ENCODE data around the gene ENOX2.
"Not testable (repeated sequence)": the region's sequence is repeated elsewhere in the genome, so short reads cannot be mapped to it uniquely, and the experiment has no call there.

The ENOX2 gene

GRCh38 chrX:130741151-130741550 lies 161.9 kb downstream of the ENOX2 start:
- no peak for DNase-seq

GRCh38 chrX:130738638-130739195 lies 164.3 kb downstream of the ENOX2 start:
- no peak for DNase-seq

GRCh38 chrX:130734713-130735112 lies 168.3 kb downstream of the ENOX2 start:
- DNase-seq: no peak

GRCh38 chrX:130728208-130728607 lies 174.8 kb downstream of the ENOX2 start:
- no peak for DNase-seq

- no peak for DNase-seq
Measured at GRCh38 chrX:130726661-130727060, 176.3 kb downstream of the ENOX2 start.

- DNase-seq: no peak
Measured at GRCh38 chrX:130725519-130725918, 177.5 kb downstream of the ENOX2 start.

GRCh38 chrX:130719413-130719812 lies 183.6 kb downstream of the ENOX2 start:
- no peak for DNase-seq

GRCh38 chrX:130718137-130718536 lies 184.9 kb downstream of the ENOX2 start:
- DNase-seq: no peak

GRCh38 chrX:130716781-130717413 lies 186.1 kb downstream of the ENOX2 start:
- DNase-seq: no peak

GRCh38 chrX:130716346-130716745 lies 186.7 kb downstream of the ENOX2 start:
- no peak for DNase-seq

GRCh38 chrX:130715299-130715698 lies 187.7 kb downstream of the ENOX2 start:
- no peak for DNase-seq

GRCh38 chrX:130714665-130715064 lies 188.3 kb downstream of the ENOX2 start:
- no peak for DNase-seq

- no peak for DNase-seq
Measured at GRCh38 chrX:130714135-130714534, 188.9 kb downstream of the ENOX2 start.

- DNase-seq: not testable (repeated sequence)
Measured at GRCh38 chrX:130709178-130709577, 193.8 kb downstream of the ENOX2 start.

- DNase-seq: no peak
Measured at GRCh38 chrX:130705591-130705990, 197.4 kb downstream of the ENOX2 start.

- no peak for DNase-seq
Measured at GRCh38 chrX:130704053-130705038, 198.7 kb downstream of the ENOX2 start.

GRCh38 chrX:130702867-130703707 lies 199.9 kb downstream of the ENOX2 start:
- DNase-seq: no peak

GRCh38 chrX:130700629-130701028 lies 202.4 kb downstream of the ENOX2 start:
- DNase-seq: no peak

GRCh38 chrX:130699618-130700017 lies 203.4 kb downstream of the ENOX2 start:
- DNase-seq: no peak

GRCh38 chrX:130696542-130696941 lies 206.5 kb downstream of the ENOX2 start:
- no peak for DNase-seq

- no peak for DNase-seq
Measured at GRCh38 chrX:130695931-130696330, 207.1 kb downstream of the ENOX2 start.

- no peak for DNase-seq
Measured at GRCh38 chrX:130694983-130695382, 208.0 kb downstream of the ENOX2 start.

- DNase-seq: no peak
Measured at GRCh38 chrX:130691576-130691975, 211.4 kb downstream of the ENOX2 start.

All from activated CD8-positive, alpha-beta memory T cell treated with anti-CD3 and anti-CD28 coated beads, Interleukin-2, amount 50 U/mL, for 48 hours (primary cell).